NCI-H2171 (cell line): ENCODE results near the gene KRTAP10-3.

ENCODE experiments used
- DNase-seq: peaks from one replicate; lab custom pipeline; 2025; lab: John Stamatoyannopoulos, UW

The KRTAP10-3 gene

GRCh38 chr21:44548381-44548780 lies 10.2 kb downstream of the KRTAP10-3 start:
- DNase-seq, result no peak

DNA sequence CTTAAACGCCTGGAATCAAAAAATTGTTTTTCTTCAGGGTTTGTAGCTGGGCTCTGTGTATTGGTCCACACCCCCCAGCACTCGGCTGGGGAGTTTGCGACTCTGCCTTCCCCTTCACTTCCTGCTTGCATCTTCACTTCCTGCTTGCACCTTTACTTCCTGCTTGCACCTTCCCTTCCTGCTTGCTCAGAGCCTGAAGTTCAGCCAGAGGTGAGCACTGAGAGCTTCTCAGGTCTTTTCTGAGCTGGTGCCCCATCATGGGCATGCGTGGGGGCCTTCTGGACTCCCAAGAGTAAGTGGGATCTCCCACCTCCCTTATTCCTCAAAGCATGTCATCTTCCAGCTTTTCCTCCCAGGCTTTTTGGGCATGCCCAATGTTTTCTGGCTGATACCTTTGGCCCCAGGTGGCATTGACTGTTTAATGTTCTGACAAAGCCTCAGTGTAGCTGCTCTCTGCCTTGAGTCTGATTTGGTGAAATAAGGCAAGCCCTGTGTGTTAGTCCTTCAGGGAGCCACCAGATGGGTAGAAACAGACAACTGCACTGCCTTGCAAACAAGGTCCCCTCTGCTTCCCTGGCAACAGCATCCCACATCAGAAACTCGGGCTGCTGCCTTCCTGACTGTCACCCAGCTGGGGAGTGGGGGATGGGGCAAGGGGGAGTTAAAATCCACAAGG lies 10.8 kb downstream of the KRTAP10-3 start:
- no peak for DNase-seq

GRCh38 chr21:44544566-44544965 lies 14.0 kb downstream of the KRTAP10-3 start:
- DNase-seq, result no peak

DNA sequence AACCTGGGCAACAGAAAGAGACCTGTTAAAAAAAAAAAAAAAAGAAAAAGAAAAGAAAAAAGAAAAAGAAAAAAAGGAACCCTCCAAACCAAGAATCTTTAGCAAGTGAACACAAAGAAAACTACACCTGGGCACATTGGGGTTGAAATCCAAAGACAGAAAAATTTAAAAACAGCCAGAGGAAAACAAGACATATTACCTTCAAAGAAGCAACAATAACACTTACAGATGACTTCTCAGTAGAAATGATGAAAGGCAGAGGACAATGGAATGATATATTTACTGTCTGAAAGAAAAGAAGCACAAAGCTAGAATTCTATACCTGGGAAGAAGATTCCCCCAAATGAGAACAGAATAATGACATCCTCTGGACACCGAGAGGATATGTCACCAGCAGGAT lies 15.9 kb downstream of the KRTAP10-3 start:
- DNase-seq, result no peak

GRCh38 chr21:44540741-44541288 lies 17.8 kb downstream of the KRTAP10-3 start:
- no peak for DNase-seq

DNA sequence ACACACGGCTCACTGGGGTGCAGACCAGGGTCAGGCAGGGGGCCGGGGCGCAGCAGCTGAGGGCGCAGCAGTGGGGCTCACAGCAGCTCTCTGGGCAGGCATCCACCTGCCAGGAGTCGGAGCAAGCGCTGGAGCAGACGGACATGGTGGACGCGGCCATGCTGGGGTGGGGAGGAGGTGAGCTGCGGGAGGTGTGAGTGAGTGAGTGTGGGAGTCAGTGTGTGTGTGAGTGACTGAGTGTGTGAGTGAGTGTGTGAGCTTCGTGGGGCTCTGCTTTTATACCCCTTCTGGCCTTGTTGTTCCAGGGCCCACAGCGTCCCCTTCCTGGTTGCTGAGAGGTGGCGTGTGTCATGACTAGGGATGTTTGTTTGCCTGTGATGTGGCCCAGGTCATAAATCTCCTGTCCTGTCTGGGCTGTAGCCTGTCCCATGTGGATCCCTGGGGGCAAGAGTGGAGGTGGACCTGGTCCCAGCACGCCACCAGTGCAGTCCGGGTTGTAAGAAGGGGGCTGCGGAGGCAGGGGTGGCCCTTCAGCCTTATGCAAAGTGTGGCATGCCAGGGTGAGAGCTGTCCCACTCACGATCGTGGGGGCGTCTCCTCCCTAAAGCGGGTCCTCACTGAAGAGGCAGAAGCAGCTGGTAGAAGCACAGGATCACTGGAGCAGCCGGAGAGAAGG lies 18.5 kb downstream of the KRTAP10-3 start, which contains the start of gene KRTAP10-1:
Gene KRTAP10-1, minus strand, starts transcription at position 205 of the 676 bp plus-strand sequence. Its CDS starts 45 bp downstream, at position 160.
- no peak for DNase-seq

DNA sequence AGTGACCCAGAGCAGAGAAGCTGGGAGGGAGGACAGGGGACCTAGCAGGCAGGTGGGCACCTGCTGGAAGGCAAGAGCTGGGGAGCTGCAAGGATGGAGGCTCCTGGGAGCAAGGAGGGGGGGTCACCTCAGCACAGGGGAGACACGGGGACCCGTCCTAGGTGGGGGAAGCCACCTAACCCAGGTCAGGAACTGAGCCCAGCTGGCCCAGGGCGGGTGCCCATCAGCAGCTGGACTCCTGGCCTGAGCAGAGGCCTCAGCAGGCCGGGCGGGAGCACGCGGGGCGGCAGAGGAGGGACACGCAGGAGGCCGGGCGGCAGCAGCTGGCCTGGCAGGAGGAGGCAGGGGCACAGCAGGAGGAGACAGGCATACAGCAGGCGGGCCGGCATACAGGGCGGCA lies 19.5 kb downstream of the KRTAP10-3 start:
- no peak for DNase-seq

GRCh38 chr21:44537930-44538911 lies 20.4 kb downstream of the KRTAP10-3 start:
- no peak for DNase-seq

DNA sequence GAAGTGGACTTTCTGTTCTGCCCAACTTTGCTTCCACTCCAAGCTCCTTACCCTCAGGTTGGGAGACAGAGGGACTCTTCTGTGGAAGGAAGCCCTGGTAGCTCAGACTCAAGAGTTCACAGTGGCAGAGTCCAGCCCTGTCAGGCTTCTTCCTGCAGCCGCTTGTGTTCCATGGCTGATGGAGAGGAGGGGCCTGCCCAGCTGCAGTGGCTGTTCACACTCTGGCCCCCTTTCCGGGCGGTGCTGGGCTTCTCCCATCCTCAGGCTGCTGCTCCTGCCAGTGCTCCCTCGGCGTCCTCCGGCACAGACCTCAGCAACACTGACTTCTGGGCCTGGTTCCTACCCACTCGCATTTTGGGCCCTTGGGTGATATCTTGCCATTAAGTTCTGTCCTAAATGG lies 22.6 kb downstream of the KRTAP10-3 start:
- no peak for DNase-seq

GRCh38 chr21:44534688-44535087 lies 23.9 kb downstream of the KRTAP10-3 start:
- DNase-seq, result no peak

DNA sequence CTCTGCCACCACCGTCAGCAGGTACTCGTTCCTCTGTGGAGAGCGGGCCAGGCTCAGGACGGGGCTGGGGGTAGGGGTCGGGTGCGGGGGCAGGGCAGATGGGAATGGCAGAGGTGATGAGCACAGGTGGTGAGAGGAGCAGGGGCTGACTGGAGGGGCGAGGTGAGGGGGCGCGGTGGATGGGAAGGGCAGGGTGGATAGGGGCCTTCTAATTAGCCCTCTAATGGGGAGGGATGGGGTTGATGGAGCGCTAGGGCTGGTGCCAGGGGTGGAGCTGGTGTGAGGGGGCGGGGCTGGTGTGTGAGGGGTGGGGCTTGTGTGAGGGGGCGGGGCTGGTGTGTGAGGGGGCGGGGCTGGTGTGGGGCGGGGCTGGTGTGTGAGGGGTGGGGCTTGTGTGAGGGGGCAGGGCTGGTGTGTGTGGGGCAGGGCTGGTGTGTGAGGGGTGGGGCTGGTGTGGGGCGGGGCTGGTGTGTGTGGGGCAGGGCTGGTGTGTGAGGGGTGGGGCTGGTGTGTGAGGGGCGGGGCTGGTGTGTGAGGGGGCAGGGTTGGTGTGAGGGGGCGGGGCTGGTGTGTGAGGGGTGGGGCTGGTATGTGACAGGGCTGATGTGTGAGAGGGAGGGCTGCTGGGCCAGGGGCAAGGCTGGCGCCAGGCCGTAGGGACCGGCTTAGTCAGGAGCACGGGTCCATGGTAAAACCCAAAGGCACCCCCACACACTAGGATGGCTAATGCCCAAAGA lies 24.5 kb downstream of the KRTAP10-3 start:
- no peak for DNase-seq

DNA sequence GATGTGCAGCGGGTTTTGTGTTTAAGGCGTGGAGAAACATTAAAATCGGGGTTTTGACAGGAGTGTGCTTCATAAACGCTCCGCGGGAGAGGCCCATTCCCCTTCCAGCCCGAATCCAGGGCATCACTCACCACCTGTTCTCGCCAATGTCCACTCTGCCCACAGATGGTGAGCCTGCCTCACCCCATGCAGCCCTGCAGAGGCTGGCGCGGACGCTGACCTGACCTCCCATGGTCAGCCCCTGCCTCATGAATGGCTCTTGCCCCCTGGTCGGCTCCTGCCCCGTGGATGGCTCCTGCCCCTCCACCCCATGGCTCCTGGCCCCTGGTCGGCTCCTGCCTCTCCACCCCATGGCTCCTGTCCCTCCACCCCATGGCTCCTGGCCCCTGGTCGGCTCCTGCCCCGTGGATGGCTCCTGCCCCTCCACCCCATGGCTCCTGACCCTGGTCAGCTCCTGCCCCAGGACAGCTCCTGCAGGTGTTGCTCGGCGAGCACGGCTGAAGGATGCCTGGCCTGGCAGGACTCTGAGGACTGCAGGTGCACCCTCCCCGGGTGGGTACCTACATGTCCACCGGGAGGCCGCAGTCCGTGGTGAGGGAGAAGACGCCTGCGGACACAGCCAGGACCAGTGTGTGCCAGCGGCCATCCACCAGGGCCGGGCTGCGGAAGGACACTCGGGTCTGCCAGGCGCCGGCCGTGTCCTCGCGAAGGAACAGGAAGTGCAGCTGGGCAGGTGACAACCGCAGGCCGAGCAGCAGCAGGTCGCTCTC lies 25.3 kb downstream of the KRTAP10-3 start:
- DNase-seq, result no peak

GRCh38 chr21:44532712-44533111 lies 25.9 kb downstream of the KRTAP10-3 start:
- DNase-seq, result no peak

DNA sequence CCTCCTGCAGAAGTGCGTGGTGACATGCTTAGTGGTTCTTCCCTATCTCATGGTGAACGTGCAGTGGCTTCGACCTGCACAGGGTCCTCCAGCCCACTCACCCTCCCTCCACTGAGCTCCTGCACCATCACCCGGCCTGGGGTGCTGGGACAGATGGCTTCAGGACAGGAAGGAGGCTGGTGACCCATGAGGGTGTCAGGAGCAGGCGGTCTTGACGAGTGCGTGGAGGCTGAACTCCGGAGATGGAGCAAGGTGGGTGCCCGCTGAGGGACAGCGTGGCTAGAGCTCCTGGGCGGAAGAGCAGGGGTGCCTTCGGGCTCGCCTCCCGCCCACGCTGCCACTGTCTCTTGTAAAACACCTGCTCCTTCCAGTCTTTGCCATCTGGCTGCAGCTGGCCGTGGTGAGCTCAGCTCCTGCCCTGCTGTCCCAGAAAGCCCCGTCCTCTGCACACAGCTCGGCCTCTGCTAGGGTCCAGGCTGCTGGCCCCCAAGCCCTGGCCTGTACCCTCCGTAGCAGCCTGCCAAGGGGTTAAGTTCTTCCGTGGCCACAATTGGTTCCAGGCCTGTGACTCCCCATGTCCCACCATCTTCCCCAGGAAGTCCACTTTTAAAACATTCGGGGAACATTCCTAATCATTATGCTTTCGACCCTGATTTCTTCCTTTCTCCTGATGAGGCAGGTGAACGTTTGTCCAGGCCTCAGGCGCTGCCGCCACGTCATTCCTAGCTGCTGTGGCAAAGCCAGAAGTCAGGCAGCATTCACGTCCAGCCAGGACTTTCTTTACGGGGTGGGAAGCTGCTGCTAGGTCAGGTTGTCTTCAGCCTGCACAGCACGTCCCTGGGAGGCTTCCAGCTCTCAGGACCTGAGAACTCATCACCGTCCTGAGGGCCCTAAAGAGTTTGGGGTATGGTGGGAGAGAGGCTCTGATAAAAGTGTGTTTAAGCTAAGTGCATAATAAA lies 26.7 kb downstream of the KRTAP10-3 start:
- no peak for DNase-seq

GRCh38 chr21:44530903-44531605 lies 27.5 kb downstream of the KRTAP10-3 start:
- no peak for DNase-seq

DNA sequence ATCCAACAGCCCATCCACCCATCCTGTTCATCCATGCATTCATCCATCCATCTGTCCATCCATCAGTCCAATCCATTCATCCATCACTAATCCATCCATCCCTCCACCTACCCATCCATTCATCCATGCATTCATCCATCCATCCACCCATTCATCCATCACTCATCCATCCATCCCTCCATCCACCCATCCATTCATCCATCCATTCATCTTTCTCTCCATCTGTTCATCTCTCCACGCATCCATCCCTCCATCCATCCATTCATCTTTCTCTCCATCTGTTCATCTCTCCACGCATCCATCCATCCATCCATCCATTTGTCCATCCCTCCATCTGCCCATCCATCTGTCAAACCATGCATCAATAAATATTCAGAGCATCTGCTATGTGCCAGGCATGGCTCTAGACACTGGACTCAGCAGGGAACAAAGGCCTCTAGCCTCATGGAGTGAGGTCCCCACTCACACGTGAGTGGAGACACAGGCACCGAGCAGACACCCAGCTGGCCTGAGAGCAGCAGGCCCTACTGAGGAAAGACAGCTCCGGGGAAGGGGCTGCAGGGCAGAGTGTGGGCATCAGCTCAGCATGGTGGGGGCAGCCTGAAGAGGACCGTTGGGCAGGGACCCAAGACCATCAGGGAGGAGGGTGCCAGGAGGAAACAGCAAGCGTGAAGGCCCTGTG lies 28.2 kb downstream of the KRTAP10-3 start:
- no peak for DNase-seq

GRCh38 chr21:44529503-44530125 lies 29.0 kb downstream of the KRTAP10-3 start:
- no peak for DNase-seq

GRCh38 chr21:44529011-44529421 lies 29.6 kb downstream of the KRTAP10-3 start:
- no peak for DNase-seq
